Activated CD8-positive, alpha-beta memory T cell treated with anti-CD3 and anti-CD28 coated beads for 4 hours (primary cell): ENCODE measurements around the gene STK39.

ENCODE experiments used
- DNase-seq, 2 donors: peaks; one replicate each; pipeline ENCODE4 v3.0.0-alpha.2; 2020; ENCODE audit warnings: low read depth in 2 of 2

The STK39 gene

GRCh38 chr2:168184681-168185513 is 62.5 kb downstream of the STK39 start:
- no peak for DNase-seq

GRCh38 chr2:168183308-168183997 is 63.9 kb downstream of the STK39 start:
- no peak for DNase-seq

GRCh38 chr2:168182550-168183249 is 64.7 kb downstream of the STK39 start:
- DNase-seq: no peak

DNA sequence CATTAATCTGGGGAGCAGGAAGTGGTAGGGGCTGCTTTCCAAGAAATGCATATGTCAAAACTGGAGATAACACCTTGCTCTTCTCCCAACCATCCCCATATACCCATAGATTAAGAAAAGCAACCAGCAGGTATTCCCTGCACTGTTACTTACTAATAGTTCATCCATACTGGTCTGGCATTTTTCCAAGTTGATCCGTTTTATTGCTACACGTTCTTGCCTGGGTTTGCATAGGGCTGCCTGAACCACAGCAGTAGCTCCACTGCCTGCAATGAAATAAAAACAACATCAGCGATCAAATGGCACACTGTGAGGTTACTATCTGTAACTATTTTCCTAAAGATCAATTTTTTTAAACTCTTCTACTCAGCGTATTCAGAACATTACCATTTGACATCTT is 65.6 kb downstream of the STK39 start:
- DNase-seq: no peak

DNA sequence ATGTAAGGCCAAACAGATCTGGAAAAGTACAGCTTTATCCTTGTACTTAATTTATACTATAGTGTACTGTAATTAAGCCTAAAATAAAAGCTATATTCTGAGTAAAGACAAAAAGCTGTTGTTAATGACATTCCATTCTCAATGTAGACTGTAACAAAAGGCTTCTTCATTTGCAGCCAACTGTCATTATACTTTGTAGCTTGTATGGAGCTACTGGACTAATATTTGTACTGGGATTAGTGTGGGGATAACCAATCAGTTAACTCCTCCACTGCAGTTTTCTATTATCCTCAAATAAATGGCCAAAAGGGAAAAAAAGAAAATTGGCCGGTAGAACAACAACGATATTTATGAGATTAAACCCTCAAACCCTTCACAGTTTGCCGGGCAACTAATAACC is 66.5 kb downstream of the STK39 start:
- DNase-seq: no peak

DNA sequence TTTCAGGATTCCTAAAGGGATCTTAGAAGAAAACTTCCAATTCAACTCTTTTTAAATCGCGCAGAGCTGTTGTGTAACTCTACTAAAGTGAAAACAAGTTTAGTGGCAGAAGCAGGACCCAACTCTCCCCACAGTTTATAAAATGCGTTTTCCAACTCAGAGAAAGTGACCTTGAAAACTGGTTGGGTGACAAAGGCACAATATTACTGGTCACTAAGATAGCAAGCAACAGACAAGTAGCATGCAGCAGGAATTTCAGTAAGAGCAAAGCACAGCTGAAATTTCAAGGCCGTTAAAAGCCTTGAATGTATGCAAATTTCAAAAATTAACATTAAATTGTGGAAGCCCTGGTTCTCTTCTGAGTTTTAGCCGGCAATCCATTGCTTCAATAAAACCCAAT is 66.9 kb downstream of the STK39 start:
- DNase-seq: no peak

GRCh38 chr2:168179592-168179991 is 67.8 kb downstream of the STK39 start:
- no peak for DNase-seq

GRCh38 chr2:168178520-168179324 is 68.7 kb downstream of the STK39 start:
- no peak for DNase-seq

- DNase-seq: no peak
Observed at GRCh38 chr2:168176402-168176801, 71.0 kb downstream of the STK39 start.

DNA sequence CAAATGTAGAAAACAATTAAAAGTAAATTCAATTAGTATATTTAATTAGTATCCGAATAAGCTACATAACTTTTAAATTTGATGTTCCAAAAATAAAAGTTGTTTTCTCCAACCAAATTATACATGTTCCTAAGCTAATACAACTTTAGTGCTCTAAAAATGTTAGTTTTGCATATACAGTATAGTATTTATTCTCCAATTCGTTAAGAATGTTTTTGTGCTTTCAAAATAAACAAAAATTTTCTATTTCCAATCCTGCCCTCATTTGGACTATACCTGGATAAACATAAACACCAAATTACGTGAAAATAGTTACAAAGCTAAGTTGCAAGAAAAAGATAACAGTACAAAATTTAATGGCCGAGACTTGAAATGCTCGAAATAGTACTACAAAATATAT is 71.9 kb downstream of the STK39 start:
- no peak for DNase-seq

DNA sequence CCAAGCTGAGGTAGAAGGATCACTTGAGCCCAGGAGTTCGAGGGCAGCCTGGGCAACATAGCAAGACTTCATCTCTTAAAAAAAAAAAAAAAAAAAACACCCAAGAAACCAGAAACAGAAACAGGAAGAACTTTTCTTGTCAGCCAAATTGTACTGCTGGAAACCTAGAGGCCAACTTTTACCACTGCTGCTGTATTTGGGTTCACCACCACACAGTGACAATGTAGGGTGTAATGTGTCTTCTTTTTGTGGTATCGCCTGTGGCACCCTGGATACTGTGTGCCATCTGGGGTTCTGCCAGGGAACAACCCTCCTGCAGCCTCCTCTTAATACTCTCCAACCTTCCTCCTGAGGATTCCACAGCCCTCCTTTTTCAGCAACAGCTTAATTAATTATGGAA is 72.6 kb downstream of the STK39 start:
- DNase-seq: peak in 1 of 2 donors; percentile 3

DNA sequence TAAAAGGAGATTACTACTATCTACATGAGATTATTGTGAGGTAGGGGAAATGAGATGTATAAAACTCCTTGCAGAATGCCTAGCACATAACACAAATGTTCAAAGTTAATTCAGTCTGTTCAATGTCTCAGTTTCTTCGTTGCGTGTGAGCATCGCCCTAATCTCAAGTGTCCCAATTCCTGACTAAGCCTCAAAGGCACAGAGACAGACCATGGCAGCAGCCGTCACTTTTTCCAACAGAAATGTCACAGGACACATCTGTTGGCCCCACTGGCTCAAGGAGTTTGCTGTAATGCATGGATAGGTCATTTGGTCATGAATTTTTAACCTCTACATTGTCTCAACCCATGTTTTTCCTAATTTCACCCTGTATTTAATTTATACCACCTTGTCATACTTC is 75.3 kb downstream of the STK39 start:
- no peak for DNase-seq

DNA sequence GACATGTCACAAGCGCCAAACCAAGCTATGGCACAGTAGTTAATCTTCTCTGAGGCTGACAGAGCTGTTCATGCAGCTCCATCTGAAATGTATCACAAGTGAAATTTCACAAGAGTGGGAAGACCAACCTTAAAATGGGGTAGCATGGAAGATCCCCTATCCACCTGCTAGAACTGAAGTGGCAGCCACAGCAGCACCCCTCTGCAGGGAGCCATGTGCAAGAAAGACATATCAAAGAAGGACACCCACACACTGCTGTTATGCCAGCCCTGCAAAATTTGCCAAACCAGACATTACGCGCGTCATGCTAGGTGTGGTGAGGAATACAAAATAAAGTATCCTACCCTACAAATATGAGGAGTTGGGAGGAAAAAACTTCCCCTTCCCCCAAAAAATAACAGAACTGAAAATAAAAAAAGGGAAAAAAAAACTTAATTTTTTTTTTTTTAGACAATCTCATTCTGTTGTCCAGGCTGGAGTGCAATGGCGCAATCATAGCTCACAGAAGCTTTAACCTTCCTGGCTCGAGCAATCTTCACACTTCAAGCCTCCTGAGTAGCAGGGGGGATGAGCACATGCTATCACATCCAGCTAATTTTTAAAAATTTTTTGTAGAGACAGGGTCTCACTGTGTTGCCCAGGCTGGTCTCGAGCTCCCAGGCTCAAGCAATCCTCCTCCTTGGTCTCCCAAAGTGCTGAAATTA is 76.2 kb downstream of the STK39 start:
- DNase-seq: no peak

GRCh38 chr2:168169097-168169745 is 78.2 kb downstream of the STK39 start:
- DNase-seq: no peak

GRCh38 chr2:168167511-168168263 is 79.7 kb downstream of the STK39 start:
- no peak for DNase-seq

GRCh38 chr2:168166902-168167510 is 80.4 kb downstream of the STK39 start:
- DNase-seq: no peak

DNA sequence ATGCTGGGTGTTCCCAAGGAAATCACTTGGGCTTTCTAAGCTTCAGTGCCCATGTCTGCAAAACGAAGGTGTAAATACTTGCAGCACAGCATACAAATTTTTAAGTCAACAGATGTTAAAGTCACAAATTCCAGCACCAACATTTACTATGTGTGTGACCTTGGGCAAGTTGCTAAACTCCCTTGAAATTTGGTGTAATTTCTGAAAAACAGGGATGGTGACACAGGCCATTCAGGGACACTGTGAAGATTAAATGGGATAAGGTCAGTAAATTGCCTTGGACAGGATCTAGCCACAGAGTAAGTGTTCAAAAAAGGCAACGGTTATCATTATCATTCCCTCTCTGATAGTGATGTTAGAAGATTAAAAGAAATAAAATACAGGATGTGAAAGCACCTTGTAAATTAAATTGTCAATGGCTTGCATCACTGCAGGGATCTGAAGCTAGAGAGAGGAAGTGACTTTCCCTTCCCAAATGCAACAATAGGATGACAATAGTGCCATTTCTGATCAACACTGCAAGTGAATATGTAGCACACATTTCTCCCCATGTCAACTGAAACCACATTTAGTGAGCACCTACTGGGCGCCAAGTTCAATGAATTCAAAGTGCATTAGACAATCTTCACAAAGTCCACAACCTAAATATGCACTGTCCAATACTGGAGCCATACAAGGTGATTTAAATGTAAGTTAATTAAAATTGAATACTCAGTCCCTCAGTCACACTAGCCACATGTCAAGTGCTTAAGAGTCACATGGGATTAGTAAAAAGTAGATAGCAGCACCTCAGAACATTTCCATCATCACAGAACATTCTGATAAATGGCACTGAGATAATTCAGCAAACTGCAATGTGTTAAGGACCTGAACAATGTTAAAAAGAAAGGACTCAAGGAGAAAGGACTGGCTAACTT is 81.2 kb downstream of the STK39 start:
- DNase-seq: no peak

GRCh38 chr2:168165397-168165796 is 82.0 kb downstream of the STK39 start:
- DNase-seq: no peak
